NCI-H1436 (cell line): Measurements from ENCODE around the gene MTMR1.

Experiments
- DNase-seq: peaks from one replicate; lab custom pipeline; 2025; lab: John Stamatoyannopoulos, UW

Gene MTMR1

GRCh38 chrX:150692831-150693724 is at the start of gene MTMR1:
MTMR1 (plus strand) TSS chrX:150693396; CDS start chrX:150693531, 135 bp downstream.
- peak; percentile 61 for DNase-seq

GRCh38 chrX:150643958-150644357 is 49.2 kb upstream of the MTMR1 start:
- DNase-seq = no peak

GRCh38 chrX:150644422-150644821 is 48.8 kb upstream of the MTMR1 start:
- no peak for DNase-seq

- no peak for DNase-seq
Measured at GRCh38 chrX:150647331-150647730, 45.9 kb upstream of the MTMR1 start.

- no peak for DNase-seq
Measured at GRCh38 chrX:150648296-150648940, 44.8 kb upstream of the MTMR1 start.

- no peak for DNase-seq
Measured at GRCh38 chrX:150649096-150649870, 43.9 kb upstream of the MTMR1 start.

GRCh38 chrX:150651906-150652305 is 41.3 kb upstream of the MTMR1 start:
- DNase-seq = no peak

- DNase-seq = no peak
Measured at GRCh38 chrX:150655788-150656187, 37.4 kb upstream of the MTMR1 start.

GRCh38 chrX:150663073-150663472 is 30.1 kb upstream of the MTMR1 start:
- DNase-seq = peak; percentile 79

GRCh38 chrX:150664290-150664689 is 28.9 kb upstream of the MTMR1 start:
- DNase-seq = peak; percentile 55

- DNase-seq = no peak
Measured at GRCh38 chrX:150676221-150676620, 17.0 kb upstream of the MTMR1 start.

GRCh38 chrX:150680974-150681373 is 12.2 kb upstream of the MTMR1 start:
- peak; percentile 13 for DNase-seq

- no peak for DNase-seq
Measured at GRCh38 chrX:150683112-150683511, 10.1 kb upstream of the MTMR1 start.

GRCh38 chrX:150683536-150684146 is 9.6 kb upstream of the MTMR1 start:
- DNase-seq = peak; percentile 39

- no peak for DNase-seq
Measured at GRCh38 chrX:150688911-150689451, 4.2 kb upstream of the MTMR1 start.

GRCh38 chrX:150690126-150690525 is 3.1 kb upstream of the MTMR1 start:
- DNase-seq = no peak

- no peak for DNase-seq
Measured at GRCh38 chrX:150692296-150692695, 900 bp upstream of the MTMR1 start.

- DNase-seq = peak; percentile 43
Measured at GRCh38 chrX:150693725-150694574, 754 bp downstream of the MTMR1 start.

GRCh38 chrX:150694738-150695410 is 1.7 kb downstream of the MTMR1 start:
- no peak for DNase-seq

GRCh38 chrX:150696331-150696730 is 3.1 kb downstream of the MTMR1 start:
- DNase-seq = no peak
